EH (cell line): ENCODE measurements around the gene PHKB.

Experiments used
- DNase-seq: peaks from one replicate; pipeline ENCODE4 v3.0.0-alpha.2; 2015; ENCODE audit warnings: low read depth

PHKB gene

DNA sequence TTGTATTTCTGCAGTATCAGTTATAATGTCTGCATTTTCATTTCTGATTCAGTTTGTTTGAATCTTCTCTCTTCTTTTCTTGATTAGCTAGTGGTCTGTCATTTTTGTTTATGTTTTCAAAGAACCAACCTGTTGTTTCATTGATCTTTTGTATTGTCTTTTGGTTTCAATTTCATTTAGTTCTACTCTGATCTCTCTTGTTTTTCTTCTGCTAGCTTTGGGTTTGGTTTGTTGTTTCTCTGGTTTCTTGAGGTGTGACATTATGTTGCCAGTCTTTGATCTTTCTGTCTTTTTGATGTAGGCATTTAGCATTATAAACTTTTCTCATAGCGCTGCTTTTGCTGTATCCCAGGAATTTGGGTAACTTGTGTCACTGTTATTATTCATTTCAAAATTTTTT, 107.2 kb downstream of the PHKB start:
- no peak for DNase-seq

DNA sequence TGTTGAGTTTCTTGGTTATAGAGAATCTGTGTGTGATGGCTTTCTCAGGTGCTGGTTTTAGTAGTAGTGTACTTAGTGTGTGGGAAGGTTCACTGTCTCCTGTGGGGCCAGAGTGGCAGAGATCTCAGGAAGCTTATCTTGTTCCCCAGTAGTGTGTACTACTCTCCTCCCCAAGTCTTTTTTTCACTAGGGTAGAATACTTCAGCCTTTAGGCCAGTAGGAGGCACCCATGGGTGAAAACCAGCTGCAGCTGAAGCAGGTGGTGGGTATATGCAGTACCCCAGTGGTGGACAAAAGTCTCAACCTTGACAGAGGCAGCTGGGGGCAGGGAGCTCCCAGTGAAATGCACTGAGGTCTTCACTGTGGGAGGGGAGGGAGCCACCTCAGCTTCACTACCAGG, 109.9 kb downstream of the PHKB start:
- DNase-seq = no peak

DNA sequence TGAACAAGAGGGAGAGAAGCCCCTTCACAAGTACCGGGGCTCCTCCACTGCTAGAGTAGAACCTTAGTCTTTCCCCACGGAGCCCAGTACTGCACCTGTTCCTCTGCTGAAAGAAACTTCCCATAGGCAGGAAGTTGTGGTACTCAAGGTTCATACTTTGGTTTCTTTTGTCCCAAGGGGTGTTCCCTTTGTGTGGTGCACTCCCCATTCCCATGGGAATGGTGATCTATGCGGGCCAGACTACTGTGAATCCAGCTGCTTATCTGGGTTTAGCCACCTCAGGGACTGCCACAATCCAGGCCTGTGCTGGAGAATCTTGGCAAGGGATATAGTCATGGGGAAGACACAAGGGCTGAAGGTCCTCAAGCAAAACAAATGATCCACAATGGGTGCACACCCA, 110.6 kb downstream of the PHKB start:
- no peak for DNase-seq

DNA sequence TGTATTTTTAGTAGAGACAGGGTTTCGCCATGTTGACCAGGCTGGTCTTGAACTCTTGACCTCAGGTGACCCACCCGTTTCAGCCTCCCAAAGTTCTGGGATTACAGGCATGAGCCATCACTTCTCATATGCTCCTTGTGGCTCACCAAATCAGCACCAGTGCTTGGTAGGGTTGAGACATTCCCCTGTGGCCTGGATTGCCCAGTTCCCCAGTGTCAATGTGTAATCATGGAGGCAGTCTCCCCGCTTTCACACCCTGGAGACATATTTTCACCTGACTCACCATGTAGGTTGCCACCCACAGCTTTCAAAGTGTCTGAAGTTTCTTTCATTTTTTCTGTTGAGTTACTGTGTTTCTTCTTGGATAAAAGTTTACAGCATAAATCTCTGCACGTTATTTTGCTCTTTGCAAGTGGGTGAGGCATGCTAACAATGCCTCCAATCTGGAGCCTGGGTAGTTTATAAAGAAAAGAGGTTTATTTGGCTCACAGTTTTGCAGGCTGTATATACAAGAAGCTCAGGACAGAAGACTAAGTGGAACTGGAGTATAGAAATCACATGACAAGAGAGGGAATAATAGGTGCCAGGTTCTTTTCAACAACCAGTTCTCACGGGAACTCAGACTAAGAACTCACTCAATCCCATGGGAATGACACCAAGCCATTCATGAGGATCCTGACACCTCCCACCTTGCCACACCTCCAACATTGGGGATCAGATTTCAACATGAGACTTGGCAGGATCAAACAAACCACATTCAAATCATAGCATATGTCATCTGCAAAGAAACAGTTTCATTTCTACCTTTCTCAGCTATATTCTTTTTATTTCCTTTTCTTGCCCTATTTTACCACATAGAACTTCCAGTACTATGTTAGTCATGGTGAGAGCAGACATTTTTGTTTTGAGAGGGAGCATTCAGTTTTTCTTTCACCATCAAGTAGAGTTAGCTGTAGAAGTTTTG, 113.2 kb downstream of the PHKB start:
- DNase-seq = peak; percentile 28

DNA sequence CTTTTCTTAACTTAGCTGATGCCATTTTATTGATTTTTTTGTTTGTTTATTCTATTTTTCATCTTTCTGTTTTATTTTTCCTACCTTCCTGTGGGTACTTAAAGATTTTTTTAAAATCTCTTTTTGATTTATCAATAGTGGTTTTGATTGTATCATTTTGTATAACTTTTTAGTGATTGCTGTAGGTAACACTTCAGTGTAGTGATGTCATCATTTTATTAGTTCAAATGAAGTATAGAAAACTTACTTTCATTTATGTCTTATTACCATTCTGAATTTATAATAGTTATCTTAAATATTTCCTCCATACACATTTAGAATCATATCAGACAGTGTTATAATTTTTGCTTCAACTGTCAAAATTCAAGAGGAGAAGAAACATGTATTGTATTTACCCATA, 115.9 kb downstream of the PHKB start:
- DNase-seq = no peak

DNA sequence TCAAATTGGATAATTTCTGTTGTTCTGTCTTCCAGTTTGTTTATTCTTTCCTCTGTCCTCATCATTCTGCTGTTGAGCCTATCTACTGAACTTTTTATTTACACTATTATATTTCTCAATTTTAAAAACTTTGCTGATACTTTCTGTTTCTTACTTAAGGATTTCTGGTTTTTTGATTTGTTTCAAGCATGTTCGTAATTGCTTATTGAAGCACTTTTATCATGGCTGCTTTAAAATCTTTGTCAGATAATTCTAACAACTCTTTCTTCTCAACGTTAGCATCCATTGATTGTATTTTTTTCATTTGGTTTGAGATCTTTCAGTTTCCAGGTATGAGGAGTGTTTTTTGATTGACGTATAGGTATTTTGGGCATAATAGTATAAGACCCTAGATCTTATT, 116.9 kb downstream of the PHKB start:
- DNase-seq = no peak

DNA sequence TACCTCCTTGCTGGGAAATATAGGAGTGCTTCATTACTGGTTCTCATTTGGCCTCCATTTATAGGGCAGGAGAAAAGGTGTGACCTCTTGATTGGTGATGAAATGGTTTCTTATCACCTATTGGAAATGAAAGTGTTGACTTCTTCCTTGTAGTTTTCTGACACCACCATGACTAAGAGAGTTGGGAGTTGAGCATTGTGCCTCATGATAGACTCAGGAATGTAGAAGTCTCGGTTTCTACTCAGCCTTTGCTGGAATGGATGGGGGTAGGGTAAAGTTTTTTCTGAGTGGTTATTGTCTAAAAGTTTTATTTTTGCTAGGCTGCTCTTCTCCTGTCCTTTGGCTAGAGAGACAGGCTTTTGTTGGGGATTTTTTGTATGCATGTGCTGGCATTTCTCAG, 117.4 kb downstream of the PHKB start:
- DNase-seq = peak; percentile 37

DNA sequence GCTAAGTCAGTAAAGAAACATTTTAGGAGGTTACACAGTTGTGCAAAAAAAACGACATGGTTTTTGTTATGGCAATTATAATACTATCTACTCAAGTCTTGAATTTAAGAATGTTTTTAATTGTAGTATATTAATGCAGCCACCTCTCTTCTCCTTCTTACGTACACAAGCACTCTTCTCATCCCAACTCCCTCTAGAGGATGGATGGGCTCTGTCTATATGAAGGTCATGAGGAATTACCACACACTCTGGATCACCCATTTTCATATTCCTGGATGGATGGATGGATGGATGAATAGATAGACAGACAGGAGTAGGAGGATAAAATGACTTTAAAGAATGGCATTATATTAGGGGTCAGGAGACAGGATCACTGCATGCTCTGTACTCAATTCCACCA, 120.0 kb downstream of the PHKB start:
- DNase-seq = no peak

DNA sequence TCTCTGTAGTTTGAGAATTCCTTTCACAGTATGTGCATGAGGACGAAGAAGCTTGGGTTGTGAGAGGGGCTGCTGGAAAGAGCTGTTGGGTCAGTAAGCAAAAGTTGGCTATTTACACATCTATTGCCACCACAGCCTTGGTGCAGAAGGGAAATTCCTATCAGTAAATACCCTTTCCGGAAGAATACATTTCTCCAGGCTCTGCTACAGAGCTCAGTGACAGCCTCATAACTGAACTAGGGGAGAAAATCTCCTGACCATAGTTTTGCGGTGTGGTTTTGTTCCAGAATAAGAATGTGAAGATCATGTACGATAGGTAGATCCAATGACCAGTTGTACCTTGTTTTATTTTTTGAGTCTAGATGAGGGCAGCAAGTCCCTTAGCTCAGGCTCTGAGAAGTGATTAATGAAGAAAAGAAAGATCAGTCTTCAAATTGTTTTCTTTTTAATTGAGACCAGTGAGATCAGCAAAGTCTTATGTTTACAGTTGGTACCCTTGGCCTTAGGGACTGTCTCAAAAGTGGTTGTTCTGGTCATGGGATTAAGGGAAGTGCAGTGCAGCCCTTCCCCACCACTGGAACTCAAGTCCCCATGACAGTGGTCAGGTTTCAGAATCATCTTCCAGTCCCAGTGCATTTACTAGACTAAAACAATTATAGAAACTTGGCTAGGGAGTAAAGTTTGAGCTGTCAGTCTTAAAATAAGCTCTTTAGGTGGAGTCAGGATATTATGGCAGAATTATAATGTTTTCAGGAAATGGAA, 123.5 kb downstream of the PHKB start:
- no peak for DNase-seq

DNA sequence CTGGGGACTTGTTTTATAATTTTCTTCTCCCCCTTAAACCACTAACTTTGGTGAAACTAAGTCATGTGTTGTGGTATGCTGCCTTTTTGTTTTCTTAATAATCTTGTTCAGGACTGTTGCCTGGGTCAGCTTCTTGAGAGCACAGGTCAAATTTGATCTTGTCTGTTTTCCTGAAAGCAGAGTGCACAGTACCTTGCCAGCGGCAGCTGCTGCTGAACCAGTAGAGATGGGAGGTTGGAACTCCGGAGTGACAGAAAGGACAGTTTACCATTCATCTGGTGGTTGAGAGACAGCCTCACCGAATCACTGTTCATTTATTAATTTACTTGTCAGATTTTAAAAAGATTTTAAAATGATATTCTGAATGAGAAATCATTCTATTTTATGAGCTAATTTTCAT, 125.0 kb downstream of the PHKB start:
- DNase-seq = no peak

DNA sequence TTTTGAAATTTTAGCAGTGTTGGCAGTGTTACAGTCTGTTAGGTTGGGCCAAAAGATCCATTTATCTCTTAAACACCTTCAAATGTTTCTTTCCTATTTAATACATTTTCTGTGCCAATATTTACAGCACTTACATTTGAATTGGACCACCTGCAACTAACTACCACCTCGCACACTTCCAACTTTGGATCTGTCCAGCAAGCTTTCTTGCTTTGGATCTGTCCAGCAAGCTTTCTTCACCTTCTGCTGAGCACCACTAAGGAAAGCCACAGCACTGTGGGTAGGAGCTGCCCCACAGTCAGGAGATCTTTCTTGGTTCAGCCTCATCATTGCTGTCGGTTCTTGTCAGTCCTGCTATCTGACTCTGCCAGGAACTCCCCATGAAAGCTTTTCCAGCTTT, 129.3 kb downstream of the PHKB start:
- no peak for DNase-seq

DNA sequence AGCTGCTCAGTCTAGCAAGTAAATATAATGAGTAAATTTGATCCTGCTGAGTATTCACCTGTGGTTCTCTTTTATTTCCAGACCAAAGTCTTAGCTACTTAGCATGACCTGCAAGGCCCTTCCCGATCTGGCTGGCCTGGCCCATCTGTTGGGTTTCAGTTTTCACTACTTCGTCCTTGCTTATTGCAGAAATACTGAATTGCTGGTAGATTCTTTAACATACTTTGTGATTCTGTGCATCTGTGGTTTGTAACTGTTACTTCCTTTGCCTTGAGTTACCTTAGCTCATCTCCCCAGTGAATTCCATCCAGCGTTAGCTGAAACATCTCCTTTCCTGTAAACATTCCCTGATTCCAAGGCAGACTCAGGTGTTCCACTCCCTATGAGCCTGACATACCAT, 131.1 kb downstream of the PHKB start:
- no peak for DNase-seq

DNA sequence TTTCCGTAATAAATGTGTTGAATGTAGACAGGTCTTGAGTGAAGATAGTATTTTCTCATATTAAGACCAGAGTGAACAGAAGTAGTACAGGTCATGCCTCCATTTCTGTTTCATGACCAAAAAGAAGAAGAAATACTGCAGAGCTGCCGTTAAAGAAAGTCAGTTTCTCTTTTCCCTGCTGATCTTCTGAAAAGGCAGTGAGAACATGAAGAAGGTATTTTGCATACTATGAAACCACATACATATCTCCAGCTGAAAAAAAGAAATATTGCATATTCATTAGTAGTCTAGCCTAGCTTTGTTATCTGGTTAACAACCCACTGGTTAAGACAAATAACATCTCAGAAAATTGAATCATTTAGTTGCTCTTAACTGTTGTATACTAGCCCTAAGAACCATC, 138.4 kb downstream of the PHKB start:
- no peak for DNase-seq

DNA sequence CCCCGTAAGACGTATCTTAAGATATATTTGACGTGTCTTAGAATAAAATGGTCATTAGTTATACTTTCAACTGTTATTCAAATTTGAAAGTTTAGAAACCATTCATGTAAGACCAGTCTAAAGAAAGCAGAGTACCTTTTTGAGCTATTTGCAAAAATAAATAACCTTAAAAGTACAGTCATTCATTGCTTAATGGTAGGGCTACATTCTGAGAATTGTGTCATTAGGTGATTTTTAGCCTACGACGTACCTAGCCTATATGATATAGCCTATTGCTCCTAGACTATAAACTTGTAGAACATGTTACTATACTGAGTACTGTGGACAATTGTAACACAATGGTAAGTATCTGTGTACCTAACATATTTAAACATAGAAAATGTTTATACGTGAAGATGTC, 139.2 kb downstream of the PHKB start:
- DNase-seq = no peak

DNA sequence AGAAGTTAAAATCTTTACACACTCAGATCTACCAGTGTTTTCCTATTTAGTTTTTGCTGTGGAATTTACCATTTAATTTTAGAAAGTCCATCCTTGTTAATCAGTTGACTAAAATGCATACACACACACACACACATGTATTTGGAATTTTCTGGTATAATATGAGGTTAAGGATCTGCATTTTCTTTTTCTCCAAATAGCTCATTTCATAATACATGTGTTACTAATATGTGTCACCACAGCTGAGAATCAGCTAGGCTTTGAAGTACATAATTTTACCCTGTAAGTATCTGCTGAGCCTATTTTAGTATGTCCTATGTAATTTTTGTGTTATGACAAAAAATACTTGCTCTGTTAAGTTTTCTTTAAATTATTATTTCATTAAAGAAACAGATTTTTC, 143.2 kb downstream of the PHKB start:
- peak; percentile 5 for DNase-seq

DNA sequence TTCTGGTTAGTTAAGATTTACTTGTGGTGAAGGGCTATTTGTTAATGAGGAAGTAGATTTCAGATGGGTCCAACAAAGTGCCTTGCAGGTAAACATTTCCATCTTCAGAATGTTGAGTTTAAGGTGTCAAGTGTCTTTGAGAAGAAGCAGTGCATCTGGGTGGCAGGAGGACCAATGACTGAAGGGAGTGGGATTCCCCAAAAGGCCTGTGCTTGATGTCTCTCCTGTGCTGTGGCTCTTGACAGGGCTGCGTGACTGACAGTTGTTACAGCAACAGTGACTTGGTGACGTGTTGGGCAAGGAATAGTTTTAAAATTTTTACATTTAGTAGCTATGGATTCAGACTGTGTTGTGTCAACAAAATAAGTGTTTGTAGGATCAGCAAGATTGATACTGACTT, 149.9 kb downstream of the PHKB start:
- no peak for DNase-seq

DNA sequence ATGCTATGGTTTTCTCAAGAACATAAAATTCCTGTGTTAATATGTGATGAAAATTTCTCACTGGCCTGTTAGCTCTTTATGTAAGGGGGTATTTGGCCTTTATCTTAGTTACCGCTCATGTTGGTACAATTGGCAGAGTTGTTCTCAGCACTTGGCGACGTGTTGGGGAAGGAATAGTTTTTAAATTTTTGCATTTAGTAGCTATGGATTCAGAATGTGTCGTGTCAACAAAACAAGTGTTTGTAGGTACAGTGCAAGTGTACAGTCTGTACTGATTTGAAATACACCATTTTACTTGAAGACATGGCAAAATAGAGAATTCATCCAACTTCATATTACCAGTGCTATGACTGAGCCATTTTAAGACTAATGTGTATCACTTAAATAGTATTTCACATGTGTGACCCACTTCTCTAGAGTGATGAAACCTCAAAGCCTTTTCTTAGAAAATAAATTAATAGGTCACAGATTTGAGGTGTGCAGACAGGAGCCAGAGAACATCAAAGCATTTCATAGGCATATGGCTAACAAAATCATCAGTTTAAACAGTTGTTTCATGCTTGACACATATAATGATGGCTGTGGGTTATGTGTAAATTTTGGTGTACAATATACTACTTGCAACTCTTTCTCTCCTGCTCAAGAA, 150.8 kb downstream of the PHKB start:
- no peak for DNase-seq

DNA sequence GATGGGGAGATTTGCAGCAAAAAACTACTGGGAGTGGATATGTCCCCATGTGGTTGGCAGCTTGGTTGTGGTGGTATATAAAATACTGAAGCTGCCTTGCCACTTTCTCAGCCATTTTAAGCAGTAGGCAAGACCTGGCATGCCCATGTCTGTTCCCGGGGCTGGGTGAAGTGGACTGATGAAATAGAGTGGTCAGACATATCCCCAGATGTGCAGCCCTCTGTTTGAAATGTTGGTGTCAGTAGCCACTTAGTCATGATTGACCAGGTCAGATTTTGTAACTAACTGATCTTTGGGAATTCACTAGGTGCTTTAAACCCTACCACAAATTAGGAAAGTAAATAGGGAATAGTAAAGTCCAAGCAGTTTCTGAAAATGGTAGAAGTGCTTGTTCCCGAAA, 151.6 kb downstream of the PHKB start:
- no peak for DNase-seq

DNA sequence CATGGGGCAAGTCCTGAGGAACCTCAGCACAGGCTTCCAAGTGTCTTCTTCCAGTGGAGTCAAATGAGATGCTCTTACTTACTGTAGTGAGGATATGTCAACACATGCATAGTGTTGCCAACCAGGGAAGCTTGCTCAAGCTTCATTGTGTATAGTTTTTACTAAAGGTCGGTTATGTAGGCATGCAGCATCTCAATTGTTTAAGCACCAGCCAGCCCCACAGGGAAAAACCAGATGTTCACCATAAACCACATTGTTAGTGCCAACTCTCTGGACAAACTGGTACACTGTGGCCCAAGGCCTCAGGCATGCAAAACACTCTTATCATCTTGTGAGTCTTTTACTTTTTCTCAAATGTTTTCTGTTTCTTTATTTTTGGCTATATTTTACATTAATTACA, 152.1 kb downstream of the PHKB start:
- no peak for DNase-seq

DNA sequence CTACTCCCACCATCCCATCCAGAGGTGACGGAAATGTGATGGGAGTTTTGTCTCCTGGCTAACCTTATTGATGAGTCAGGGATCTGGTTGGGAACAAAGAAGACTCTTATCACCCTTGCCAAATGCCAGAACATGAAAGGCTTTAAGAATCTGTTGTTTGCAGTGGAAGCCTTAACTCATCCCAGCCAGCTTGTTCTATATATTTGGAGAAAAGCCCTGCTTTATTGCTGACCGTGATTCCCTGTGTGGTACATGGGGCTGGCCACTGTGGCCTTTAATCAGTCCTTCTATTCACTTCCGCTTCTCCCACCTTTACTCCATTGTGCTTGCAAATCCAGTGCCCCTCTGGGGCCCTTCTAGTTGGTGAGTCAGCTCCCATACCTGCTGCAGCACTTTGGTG, 156.6 kb downstream of the PHKB start:
- no peak for DNase-seq

DNA sequence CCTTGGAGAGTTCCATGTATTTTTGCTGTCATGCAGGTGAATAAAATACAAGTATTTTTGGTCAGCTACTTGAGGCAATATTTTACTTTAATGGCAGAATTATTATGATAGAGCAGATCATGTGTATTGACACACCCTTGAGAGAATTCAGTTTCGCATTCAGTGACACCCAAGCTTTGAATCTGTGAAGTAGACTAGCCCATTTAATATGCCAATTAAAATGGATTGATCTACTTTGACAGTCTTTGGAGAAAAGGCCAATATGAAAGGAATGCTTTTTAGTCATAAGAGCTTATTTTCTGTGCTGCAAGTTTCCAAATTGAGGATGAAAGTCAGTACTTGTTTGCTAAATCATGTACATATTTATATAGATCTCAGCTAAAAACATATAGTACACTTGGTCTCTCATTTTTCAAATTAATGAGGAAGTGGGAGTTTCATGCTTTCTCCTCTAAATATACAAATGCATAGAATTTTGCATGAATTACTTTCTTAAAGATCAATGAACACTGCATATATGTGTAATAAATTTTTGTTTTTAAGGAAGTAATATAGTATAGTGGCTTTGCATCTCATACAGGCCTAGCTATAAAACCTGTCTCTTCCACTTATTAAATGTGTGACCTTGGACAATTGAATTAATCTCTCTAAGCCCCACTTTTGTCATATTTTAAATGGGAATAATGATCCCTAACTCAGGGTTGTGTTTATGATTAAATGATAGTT, 161.5 kb downstream of the PHKB start:
- no peak for DNase-seq

DNA sequence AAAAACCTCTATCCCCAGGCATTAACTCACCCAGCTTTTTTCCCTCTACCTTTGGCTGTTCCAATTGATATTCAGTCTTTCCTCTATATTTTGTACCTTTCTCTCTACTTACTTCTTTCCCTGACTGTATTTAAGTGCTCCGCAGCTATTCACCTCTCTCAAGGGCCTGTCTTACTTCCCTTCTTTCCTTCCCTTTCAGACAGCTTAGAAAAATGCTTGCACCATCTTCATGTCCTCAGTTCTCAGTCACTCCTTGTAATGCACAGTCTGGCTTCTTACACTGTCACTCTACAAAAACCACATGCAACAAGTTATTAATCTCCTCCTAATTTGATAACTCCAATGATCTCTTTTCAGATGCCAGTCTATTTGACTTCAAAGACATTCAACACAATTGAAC, 163.4 kb downstream of the PHKB start:
- DNase-seq = no peak
